22Rv1 (cell line): ENCODE results near the gene SLC2A4.

Experiments
- H3K27ac ChIP-seq: fragments of 450-650 bp; 2 replicates; pipeline ENCODE4 v1.5.1; 2017
- ZFX ChIP-seq: fragments of 450-650 bp; IDR thresholded peaks from 2 replicates; pipeline ENCODE4 v1.6.1; 2017; ENCODE audit warnings: antibody characterized with exemption, borderline replicate concordance
- TF ChIP-seq, protein P1 (sequence below): fragments of 450-650 bp; IDR thresholded peaks from 2 replicates; pipeline ENCODE4 v1.5.1; 2017; ENCODE audit warnings: mild to moderate bottlenecking

The SLC2A4 gene

DNA sequence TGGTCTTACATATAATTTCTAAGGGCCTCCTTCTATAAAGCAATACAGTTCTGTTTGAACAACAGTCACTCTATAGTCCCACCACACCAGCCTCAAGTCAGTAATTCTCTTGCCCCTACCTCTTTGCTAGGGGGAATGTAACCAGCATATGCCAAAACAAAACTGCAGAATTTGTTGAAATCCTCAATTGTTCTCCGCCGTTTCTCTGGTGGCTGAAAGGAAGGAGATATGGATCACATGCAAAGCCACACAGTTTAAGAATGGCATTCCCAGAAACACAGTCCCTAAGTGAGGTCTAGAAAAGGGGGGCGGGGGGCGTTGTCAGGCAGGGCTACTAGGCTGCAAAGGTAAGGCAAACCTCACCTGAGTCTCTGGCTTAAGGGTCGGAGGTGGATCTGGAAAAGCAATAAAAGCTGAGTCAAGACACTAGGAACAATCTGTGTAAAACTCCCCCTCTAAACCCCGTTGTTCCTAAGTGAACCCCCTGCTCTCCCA is 44.2 kb upstream of the SLC2A4 start:
- peak overlapping the region; percentile 98 for H3K27ac ChIP-seq
- TF ChIP-seq, protein P1, sequence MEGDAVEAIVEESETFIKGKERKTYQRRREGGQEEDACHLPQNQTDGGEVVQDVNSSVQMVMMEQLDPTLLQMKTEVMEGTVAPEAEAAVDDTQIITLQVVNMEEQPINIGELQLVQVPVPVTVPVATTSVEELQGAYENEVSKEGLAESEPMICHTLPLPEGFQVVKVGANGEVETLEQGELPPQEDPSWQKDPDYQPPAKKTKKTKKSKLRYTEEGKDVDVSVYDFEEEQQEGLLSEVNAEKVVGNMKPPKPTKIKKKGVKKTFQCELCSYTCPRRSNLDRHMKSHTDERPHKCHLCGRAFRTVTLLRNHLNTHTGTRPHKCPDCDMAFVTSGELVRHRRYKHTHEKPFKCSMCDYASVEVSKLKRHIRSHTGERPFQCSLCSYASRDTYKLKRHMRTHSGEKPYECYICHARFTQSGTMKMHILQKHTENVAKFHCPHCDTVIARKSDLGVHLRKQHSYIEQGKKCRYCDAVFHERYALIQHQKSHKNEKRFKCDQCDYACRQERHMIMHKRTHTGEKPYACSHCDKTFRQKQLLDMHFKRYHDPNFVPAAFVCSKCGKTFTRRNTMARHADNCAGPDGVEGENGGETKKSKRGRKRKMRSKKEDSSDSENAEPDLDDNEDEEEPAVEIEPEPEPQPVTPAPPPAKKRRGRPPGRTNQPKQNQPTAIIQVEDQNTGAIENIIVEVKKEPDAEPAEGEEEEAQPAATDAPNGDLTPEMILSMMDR = no peak
- no peak for TF ChIP-seq ZFX

DNA sequence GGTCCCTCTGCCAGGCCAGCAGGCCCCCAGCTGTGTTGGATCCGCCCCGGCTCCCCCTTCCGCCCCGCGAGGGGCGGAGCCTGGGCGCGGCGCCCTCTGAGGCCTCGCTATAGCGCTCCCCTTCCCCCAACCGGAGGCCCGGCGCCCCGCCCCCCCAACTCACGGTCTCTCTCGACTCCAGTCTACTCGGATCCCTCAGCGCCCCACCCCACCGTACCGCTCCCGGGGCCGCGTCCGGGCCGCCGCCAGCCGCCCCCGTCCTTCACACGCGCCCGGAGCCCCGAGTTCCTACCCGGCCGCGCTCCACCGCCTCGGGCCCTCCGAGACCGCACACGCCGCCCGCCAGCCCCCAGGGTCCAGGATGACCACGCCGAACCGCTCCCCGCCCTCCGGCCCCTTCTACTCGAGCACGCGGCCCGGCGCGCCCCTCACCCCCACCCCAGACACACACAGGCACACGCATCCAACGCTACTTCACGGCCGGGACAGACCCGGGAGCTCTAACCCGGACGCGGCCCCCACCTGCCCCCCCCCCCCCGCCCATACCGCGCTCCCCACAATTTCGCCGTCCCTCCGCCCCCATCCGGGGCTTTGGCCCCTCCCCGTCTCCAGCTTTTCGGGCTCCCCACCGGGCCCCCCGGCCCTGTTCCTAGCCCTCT is 43.6 kb upstream of the SLC2A4 start:
- TF ChIP-seq, protein P1 = no peak
- TF ChIP-seq ZFX = no peak
- peak overlapping the region; percentile 98 for H3K27ac ChIP-seq

DNA sequence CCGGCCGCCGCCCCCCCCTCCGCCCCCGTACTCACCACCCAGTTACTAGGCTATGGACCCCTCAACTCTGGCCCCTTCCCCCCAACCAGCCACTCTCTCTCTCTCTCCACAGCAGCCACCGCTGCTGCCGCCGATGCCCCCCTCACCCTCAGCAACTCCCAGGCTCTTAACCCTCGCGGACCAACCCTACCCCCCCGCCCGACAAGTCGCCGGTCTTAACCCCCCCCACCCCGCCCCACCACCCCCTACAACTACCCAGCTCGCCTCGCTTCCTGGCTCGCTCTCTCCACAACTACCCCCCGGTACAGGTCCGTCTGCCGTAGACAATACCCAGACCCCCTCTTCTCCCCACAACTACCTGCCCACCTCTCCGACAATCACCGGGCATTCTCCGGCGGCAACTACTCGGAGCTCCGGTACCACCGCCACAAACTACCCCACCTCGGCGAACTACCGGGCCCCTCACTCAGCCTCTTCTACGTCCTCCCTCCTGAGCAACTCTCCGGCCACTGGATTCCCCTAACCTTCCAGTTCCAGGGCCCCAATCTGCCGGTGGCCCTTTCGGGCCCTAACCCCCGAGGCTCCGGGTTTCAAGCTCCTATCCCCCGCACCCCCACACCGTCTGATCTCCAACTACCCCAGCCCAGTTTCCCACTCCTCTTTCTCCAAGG is 43.0 kb upstream of the SLC2A4 start:
- peak overlapping the region; percentile 98 for H3K27ac ChIP-seq
- TF ChIP-seq ZFX = no peak

DNA sequence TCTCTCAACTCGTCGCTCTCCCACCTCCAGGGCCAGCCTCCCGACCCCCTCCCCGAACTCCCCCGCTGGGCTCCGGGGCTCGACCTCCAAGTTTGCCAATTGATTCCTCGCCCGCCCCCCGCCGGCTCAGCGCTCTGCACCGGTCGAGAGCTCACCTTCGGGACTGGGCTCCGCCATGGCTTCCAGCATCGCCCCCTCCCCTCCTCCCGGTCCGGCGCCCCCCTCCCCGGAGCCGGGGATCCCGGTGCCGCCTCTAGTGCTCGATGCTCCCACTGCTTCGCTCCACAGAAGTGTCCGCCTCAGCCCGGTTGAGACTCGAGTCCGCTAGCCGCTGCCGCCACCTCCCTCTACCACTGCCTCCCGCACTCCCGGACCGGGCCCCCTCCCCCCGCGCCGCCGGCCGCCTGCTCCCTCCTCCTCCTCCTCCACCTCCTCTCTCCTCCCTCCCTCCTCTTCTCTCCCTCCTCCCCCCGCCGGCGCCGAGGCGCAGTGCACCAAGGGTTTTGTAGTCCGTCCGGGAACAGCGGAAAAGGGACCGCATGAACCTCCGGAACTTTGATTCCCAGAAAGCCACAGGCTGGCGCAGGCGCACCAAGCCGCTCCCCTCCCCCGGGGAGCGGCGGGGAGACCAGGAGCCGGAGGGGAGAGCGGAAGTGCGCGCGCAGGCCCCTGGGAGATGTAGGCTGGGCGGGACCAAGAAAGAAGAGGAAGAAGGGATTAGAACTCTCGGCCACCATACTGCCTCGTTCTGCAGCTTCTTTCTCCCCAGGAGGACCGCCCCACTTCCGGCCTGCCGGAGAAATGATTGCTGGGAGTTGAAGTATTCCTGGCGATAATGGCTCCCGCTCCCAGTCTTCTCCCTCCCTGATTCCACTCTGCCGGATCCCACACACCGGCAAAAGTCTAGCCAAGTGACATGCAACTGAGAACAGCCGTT is 42.2 kb upstream of the SLC2A4 start, which contains the start of gene PHF23:
PHF23 (minus strand) TSS at position 367 of the 937 bp plus-strand sequence; CDS start at position 189, 178 bp downstream.
- TF ChIP-seq ZFX = no peak
- TF ChIP-seq, protein P1 = no peak
- peak within 1 kb of the TSS; percentile 98 for H3K27ac ChIP-seq

DNA sequence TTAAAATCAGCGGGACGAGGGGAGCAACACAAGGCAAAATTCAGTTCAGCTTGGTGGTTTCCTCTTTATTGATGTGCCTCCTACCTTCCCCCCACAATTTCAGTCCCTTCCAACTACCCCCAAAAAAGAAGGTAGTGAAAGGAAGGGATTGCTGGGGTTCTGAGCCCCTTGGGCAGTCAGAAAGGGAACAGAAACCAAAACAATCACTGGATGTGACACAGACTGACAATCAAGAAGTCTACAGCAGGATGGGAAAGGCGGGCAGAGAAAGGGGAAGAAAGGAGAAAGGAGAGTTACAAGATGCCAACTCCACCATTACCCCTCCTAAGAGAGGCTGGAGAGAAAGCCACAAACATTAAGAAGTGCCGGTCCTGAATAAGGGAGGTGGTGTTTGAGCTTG is 41.1 kb upstream of the SLC2A4 start:
- peak overlapping the region; percentile 98 for H3K27ac ChIP-seq
- TF ChIP-seq, protein P1 = no peak
- no peak for TF ChIP-seq ZFX

DNA sequence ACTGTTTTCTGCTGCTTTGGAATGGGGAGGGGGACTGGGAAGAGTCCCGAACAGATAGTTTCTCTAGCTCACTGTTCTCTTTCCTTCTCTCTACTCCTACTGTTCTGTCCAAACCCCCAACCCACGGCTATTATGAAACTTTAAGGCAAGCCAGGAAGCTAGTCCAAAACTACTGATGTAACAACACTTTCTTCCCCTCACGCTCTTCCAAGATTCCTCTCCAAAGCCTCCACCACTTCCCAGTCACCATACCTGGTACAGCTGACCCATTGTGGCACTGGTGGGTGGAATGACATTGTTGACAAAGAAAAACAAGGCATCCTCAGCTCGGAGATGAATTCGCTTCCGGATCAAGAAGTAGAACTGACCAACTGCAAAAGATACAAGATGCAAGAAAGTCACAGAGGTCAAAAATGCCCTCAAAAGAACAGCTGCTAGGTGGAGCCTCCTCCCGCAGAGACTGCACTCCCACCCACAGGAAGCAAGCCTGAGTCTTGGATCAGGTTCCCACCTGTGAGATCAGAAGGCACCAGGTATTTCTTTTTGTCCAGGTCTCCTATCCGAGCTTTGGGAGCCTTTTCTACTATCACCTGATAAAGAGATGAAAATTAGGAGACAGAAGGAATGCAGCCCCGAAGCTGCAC is 40.3 kb upstream of the SLC2A4 start:
- TF ChIP-seq, protein P1 = no peak
- no peak for TF ChIP-seq ZFX
- peak overlapping the region; percentile 98 for H3K27ac ChIP-seq
